Measurements from ENCODE around the gene GNA14. TPM values are rescaled to one million over a fixed set of nuclear protein-coding genes. Genes with fewer than 3 reads are reported as not detected.

Gene GNA14
- total RNA-seq, 1 experiment from 2014 or later: 0.25 TPM

DNA sequence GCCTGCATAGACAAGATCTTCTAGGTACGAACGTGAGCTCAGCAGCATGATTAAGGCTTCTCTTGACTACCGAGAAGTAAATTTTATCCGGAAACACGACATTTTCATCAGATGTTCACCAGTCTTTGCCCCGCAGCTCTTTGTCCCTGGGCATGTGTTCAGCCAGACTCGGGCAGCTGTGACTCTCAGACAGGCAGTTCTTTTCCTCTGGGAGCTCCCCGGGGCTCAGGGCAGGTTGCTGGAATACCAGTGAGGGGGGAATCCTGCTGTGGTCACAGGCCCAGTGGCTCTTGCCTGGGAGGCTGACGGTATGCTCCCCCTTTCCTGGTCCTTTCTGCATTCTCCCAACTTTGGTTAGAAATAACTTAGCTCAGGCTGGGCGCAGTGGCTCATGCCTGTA is 186.1 kb downstream of the GNA14 start:
- no peaks in the 10 kb centered on the region for H4K20me1 ChIP-seq (ENCODE audit: insufficient read depth)
- H3K9me2 ChIP-seq (ENCODE audit: insufficient read depth): no peaks in the 10 kb centered on the region
- CTCF ChIA-PET: no interaction called here
- H3K9me3 ChIP-seq (ENCODE audit: control insufficient read depth in 1 of 2, insufficient read depth in 1 of 2, low read depth in 1 of 2, low read length in 2 of 2): no peaks in the 10 kb centered on the region
- no peaks in the 10 kb centered on the region for H3K36me3 ChIP-seq (ENCODE audit: control insufficient read depth in 1 of 2, insufficient read depth in 2 of 2, low read length in 2 of 2)
- H3K27me3 ChIP-seq (ENCODE audit: insufficient read depth, low read length): no peaks in the 10 kb centered on the region
- TF ChIP-seq, protein P1, sequence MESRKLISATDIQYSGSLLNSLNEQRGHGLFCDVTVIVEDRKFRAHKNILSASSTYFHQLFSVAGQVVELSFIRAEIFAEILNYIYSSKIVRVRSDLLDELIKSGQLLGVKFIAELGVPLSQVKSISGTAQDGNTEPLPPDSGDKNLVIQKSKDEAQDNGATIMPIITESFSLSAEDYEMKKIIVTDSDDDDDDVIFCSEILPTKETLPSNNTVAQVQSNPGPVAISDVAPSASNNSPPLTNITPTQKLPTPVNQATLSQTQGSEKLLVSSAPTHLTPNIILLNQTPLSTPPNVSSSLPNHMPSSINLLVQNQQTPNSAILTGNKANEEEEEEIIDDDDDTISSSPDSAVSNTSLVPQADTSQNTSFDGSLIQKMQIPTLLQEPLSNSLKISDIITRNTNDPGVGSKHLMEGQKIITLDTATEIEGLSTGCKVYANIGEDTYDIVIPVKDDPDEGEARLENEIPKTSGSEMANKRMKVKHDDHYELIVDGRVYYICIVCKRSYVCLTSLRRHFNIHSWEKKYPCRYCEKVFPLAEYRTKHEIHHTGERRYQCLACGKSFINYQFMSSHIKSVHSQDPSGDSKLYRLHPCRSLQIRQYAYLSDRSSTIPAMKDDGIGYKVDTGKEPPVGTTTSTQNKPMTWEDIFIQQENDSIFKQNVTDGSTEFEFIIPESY (IDR thresholded peaks at IDR 0.05; ENCODE audit: extremely low read depth, insufficient replicate concordance, low read length): no peak
- TF ChIP-seq CBX3 (IDR thresholded peaks at IDR 0.05; ENCODE audit: low read depth) (no peak), RAD21 (IDR thresholded peaks at IDR 0.05; ENCODE audit: low read depth) (no peak), FOSL1 (IDR thresholded peaks at IDR 0.05; ENCODE audit: low read depth) (no peak), ZNF274 (IDR thresholded peaks at IDR 0.05; ENCODE audit: low read depth, low read length) (no peak), EGR1 (IDR thresholded peaks at IDR 0.05; ENCODE audit: low read depth) (no peak), EZH2phosphoT487 (IDR thresholded peaks at IDR 0.05; ENCODE audit: borderline replicate concordance) (no peak), SIN3A (IDR thresholded peaks at IDR 0.05; ENCODE audit: low read depth) (no peak), SRF (IDR thresholded peaks at IDR 0.05; ENCODE audit: low read depth) (no peak), POLR2A (IDR thresholded peaks at IDR 0.05; ENCODE audit: borderline replicate concordance, extremely low read depth, insufficient read depth, insufficient read length) (no peak), POLR2AphosphoS5 (IDR thresholded peaks at IDR 0.05; ENCODE audit: low read depth, low read length) (no peak)
- TF ChIP-seq, protein P2, sequence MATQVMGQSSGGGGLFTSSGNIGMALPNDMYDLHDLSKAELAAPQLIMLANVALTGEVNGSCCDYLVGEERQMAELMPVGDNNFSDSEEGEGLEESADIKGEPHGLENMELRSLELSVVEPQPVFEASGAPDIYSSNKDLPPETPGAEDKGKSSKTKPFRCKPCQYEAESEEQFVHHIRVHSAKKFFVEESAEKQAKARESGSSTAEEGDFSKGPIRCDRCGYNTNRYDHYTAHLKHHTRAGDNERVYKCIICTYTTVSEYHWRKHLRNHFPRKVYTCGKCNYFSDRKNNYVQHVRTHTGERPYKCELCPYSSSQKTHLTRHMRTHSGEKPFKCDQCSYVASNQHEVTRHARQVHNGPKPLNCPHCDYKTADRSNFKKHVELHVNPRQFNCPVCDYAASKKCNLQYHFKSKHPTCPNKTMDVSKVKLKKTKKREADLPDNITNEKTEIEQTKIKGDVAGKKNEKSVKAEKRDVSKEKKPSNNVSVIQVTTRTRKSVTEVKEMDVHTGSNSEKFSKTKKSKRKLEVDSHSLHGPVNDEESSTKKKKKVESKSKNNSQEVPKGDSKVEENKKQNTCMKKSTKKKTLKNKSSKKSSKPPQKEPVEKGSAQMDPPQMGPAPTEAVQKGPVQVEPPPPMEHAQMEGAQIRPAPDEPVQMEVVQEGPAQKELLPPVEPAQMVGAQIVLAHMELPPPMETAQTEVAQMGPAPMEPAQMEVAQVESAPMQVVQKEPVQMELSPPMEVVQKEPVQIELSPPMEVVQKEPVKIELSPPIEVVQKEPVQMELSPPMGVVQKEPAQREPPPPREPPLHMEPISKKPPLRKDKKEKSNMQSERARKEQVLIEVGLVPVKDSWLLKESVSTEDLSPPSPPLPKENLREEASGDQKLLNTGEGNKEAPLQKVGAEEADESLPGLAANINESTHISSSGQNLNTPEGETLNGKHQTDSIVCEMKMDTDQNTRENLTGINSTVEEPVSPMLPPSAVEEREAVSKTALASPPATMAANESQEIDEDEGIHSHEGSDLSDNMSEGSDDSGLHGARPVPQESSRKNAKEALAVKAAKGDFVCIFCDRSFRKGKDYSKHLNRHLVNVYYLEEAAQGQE (IDR thresholded peaks at IDR 0.05; ENCODE audit: low read depth): no peak
- TF ChIP-seq, protein P3, sequence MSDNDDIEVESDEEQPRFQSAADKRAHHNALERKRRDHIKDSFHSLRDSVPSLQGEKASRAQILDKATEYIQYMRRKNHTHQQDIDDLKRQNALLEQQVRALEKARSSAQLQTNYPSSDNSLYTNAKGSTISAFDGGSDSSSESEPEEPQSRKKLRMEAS (IDR thresholded peaks at IDR 0.05): no peak
- TF ChIP-seq, protein P4, sequence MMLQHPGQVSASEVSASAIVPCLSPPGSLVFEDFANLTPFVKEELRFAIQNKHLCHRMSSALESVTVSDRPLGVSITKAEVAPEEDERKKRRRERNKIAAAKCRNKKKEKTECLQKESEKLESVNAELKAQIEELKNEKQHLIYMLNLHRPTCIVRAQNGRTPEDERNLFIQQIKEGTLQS (IDR thresholded peaks at IDR 0.05): no peak
- H3K27ac ChIP-seq (ENCODE audit: low read depth, low read length): no peak overlapping the region
- RAD21 ChIA-PET (ENCODE audit: low non-redundant PET in 1 of 2, low total read pairs in 2 of 2, uncharacterized antibody in 2 of 2, unreplicated experiment in 2 of 2): no interaction called here
- no peaks in the 10 kb centered on the region for H3K79me2 ChIP-seq (ENCODE audit: insufficient read depth, low read length)
- ATAC-seq (no peak), DNase-seq (ENCODE audit: low read depth, low spot score) (no peak)
- intact Hi-C loops (cut with micrococcal nuclease): no loop called here
- H2AFZ ChIP-seq (ENCODE audit: low read depth, low read length, poor library complexity, severe bottlenecking): no peak overlapping the region
- peaks cover 0 to 3% of the 10 kb centered on the region in 2 experiments; a peak in 2 of 4 replicates for H3K4me1 ChIP-seq (ENCODE audit: control insufficient read depth in 1 of 2, insufficient read depth in 2 of 2, low read length in 2 of 2)
- H3K4me2 ChIP-seq (ENCODE audit: low read length): no peak overlapping the region
- H3K4me3 ChIP-seq (replicated peaks in 1 of 2; ENCODE audit: low read depth in 1 of 2, low read length in 2 of 2): no peak overlapping the region
- BruUV-seq (replicated peaks): no TSS peak
- POLR2A ChIA-PET: no interaction called here
- no peak overlapping the region for H3K9ac ChIP-seq (ENCODE audit: low read length)
